GM19397 (cell line): Measurements from ENCODE around the gene RPS16.

Experiments used
- ATAC-seq: cut with Tn5 transposase; IDR thresholded peaks from one replicate; pipeline ENCODE4 v1.9.1; 2021; ENCODE audit warnings: mild to moderate bottlenecking, moderate library complexity; ENCODE audit not compliant: unreplicated experiment

Gene RPS16

DNA sequence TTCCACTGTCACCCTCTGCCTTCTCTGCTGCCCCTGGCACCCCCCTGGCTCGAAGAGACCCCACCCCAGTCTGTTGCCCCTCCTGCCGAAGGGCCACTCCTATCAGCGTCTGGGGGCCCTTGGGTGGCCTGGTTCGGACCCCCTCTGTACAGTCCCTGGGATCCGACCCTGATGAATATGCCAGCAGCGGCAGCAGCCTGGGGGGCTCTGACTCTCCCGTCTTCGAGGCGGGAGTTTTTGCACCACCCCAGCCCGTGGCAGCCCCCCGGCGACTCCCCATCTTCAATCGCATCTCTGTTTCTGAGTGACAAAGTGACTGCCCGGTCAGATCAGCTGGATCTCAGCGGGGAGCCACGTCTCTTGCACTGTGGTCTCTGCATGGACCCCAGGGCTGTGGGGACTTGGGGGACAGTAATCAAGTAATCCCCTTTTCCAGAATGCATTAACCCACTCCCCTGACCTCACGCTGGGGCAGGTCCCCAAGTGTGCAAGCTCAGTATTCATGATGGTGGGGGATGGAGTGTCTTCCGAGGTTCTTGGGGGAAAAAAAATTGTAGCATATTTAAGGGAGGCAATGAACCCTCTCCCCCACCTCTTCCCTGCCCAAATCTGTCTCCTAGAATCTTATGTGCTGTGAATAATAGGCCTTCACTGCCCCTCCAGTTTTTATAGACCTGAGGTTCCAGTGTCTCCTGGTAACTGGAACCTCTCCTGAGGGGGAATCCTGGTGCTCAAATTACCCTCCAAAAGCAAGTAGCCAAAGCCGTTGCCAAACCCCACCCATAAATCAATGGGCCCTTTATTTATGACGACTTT lies 27.1 kb downstream of the RPS16 start:
- ATAC-seq, result no peak

GRCh38 chr19:39407660-39408391 lies 27.9 kb downstream of the RPS16 start:
- ATAC-seq, result no peak

GRCh38 chr19:39407410-39407659 lies 28.4 kb downstream of the RPS16 start:
- ATAC-seq, result no peak

DNA sequence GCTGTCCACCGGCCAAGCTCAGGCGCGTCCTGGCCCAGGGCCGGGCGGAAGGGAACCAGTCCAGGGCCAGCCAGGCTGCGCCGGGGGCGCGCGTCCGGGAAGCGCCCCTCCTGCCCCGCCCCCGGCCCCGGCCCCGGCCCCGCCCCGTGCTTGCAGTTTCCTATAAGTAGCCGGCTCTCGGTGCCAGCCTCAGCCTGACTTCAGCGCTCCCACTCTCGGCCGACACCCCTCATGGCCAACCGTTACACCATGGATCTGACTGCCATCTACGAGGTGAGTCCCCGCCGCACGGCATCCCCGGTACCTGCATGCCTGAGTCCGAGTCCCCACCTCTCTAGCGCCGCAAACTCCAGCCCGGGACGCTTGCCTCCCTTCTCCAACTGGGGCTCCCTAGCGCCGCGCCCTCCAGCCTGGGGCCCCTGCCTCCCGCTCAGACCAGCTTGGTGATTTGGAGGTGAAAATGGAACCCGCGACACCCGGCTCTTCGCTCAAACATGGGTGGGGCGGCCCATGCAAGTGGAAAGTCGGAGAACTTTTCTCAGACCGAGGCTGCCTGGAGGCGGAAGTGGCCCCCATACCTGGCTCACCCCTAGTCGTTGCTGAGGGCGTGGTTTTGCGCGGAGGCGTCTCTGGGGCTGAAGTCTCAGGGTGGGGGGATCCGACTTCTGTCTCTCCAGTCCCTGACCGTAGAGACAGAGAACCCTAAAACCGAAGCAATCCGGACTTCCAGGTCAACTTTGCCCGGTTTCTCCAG lies 28.9 kb downstream of the RPS16 start, which contains the start of gene ZFP36:
Gene ZFP36, plus strand, starts transcription at position 192 of the 754 bp plus-strand sequence. Its CDS starts 58 bp downstream, at position 250.
- no peak for ATAC-seq

DNA sequence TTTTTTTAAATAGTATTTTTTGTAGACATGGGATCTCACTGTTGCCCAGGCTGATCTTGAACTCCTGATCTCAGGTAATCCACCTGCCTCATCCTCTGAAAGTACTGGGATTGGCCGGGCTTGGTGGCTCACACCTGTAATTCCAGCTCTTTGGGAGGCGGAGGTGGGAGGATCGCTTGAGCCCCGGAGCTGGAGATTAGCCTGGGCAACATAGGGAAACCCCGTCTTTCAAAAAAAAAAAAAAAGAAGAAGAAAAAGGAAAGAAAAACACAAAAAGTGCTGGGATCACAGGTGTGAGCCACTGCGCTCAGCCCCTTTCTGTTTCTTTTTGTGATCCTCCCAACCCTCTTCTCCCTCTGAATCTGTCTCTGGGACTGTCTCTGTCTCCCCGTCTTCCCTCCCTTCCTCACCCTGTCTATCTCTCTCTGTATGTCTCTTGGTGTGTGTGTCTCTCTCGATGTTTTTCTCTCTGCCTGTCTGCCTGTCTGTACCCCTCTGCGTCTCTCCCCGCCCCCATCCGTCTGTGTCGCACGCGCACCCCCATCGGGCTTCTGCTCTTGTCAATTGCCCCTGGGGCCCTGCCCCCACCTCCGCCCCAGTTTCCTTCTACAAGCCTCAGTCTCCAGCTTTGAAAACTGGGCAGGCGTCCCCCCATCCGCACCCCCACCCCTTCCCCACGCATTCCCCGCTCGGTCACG lies 29.6 kb downstream of the RPS16 start:
- no peak for ATAC-seq

DNA sequence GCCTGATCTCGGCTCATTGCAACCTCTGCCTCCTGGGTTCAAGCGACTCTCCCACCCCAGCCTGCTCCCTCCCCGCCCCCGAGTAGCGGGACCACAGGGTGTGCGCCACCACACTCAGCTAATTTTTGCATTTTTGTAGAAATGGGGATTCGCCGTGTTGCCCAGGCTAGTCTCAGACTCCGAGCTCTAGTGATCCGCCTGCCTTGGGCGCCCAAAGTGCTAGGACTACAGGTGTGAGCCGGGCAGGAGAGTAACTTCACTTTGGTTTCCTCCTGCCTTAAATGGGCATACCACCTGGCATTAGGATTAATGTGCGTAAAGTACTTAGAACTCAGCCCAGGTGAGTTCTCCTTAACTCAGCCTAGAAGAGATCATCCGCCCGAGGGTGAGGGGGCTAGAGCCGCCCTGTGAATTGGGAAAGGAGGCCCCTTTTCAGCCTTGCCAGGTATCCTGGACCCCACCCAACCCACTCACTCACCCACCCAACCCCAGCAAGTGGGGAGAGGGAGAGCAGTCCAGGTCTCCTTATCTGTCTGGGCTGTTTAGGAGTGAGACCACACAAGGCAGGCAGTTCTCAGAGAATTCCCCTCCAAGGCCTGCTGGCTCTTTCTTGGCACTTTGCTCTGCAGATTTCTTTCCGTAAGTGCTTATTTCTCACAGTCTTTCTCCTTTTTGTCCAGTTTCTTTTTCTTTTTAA lies 30.3 kb downstream of the RPS16 start:
- ATAC-seq, result no peak

DNA sequence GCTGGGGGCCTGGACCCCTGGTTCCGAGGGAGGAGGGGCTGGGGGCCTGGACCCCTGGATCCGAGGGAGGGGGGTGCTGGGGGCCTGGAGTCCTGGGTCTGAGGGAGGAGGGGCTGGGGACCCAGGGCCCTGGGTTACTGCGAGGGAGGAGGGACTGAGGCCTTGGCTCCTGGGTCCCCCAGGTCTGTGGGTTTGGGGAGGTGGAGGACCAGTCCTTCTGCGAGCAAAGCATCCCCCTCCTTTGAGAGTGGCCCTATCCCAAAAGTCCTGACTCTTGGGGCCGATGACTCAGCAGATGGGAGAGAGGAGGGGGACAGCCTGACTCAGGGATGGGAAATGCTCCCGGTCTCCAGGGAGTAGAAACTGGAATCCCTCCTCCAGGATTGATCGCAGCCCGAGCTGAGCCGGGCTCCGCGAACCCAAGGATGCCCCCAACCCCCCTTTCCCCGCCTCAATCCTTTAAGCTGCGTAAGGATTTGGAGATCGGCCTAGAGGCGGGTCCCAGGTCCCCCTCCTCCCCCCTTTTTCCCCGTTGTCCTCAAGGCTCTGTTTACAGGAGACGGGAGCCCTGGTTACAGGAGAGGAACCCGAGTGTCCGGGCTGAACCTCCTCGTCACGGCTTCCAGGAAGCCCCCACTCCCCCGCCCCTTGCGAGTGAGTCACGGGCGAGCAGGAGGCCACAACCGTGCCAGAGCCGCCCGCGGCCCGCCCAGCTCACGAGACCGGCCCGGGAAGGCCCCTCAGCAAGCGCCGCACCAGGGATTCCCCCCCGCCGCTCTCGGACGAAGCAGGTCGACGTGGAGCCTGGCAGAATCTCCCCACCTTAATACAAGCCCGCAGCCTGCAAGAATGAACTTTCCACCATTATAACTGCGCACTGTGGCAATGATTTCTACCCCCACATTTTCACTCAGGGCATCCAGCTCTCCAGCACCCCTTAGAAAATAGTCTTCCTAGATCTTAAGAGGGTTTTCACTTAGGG lies 32.1 kb downstream of the RPS16 start:
- ATAC-seq, result peak; percentile 28

- ATAC-seq, result peak; percentile 22
Observed at GRCh38 chr19:39402346-39403300, 33.1 kb downstream of the RPS16 start.

DNA sequence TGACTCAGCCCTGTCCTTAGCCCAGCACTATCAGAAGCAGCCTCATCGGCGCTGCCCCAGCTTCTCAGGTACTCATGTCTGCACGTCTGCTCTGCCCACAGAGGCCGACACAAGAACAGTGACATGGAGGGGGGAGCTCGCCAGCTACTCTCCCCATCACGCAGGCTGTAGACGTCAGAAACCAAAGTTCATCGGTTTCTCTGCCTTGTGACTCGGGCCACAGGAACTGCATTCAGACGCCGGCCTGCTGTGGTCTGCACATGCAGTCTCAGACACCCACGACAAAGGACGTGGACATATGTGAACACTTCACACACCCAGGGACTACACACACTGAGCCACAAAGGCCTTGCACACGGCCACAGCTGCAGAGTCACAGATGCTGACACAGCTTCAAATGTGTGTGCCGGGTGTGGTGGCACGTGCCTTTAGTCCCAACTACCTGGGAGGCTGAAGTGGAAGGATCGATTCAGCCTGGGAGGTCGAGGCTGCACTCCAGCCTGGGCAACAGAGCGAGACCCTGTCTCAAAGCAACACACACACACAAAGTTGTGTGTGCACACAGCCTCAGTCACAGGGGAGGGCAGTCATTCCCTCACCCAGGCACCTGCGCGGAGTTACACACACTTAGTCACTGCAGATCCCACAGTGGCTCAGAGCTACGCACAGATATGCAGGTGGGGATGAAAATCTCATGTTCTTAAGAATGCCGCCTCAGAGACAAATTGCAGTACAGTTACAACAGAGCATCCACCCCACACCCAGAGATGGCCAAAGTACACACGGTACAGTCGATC lies 34.0 kb downstream of the RPS16 start:
- ATAC-seq, result peak; percentile 24

- peak; percentile 3 for ATAC-seq
Observed at GRCh38 chr19:39401070-39401548, 34.6 kb downstream of the RPS16 start.

GRCh38 chr19:39400061-39400460 lies 35.7 kb downstream of the RPS16 start:
- ATAC-seq, result no peak

DNA sequence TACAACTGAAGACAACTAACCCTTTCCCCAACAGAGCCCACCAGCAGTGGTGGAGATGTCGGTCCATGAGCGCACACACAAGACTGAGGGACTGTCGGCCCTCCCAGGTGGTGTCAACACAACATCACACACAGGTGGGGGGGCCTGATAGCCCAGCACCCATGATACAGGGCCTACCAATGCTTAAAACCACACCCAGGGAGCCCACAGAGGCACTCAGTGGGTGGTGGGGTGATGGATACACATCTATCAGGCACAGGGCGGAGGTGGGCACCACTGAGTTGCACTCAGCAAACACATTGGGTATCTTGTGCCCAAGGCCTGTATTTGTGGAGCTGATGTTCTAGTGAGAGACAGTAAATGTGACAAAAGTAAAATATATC lies 36.1 kb downstream of the RPS16 start:
- ATAC-seq, result no peak

DNA sequence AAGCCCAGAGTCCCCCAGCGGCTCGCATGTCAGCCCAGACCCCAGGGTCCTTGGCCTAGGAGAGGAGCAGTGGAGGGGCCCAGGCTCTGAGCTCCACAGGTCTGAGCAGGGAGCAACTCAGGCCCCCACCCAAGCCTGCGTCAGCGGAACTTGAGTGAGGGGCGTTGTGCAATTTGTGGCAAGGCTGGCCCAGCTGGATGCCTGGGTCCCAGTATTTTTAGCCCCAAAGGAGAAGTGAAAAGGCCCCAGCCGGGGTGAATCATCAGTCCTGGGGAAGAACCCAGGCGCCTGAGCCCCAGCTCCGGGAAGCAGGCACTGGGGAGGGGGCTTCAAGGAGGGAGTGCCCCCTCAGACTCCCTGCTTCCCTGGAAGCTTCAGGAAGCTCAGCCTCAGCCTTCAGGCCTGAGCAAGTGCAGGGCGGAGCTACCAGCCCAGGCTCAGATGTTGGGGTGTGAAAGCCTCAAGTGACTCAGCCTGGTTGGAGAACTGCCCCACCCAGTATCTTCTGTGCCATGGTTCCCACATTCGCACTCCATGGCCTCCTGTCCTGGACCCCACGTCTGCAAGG lies 37.4 kb downstream of the RPS16 start:
- ATAC-seq, result no peak

GRCh38 chr19:39397360-39398296 lies 38.1 kb downstream of the RPS16 start:
- no peak for ATAC-seq

DNA sequence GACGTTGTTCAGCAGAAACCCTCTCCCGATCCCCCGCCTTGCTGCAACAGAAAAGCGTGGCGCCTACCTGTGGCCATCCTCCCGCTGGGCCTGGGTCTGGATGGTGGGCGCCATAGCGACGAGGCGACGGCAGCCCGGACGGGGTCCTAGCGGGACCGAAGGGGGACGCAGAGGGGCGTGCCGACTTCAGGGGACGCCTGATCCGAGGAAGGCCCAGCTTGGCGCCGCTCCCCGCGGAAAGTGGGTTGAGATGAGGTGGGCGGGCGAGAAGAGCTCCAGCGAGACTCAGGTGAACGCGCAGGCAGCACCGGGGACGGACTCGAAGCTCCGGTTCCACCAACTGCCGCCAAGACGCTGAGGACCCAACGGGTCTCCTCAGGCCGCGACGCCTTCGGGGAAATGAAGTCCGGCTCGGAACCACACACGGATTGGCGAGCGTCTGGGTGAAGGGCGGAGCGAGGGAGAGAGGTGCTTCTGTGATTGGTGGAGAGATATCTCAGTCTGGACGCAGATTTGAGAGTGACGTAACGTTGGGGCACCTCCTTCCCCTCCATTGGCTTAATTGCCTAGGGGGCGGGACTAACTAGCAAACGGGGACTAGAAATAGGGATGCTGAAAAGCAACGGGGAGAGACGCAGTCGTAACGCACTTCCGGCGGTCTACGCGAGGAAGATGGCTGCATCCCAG lies 44.9 kb downstream of the RPS16 start, which contains the start of the genes MED29 and PAF1:
Gene MED29, plus strand, starts transcription at position 628 of the 687 bp plus-strand sequence. Its CDS starts 45 bp downstream, at position 673.
Gene PAF1, minus strand, starts transcription at position 356 of the 687 bp plus-strand sequence. Its CDS starts 242 bp downstream, at position 114.
- peak; percentile 89 for ATAC-seq
